Panc1 (cell line): ENCODE measurements around the gene MACO1.

Experiments used
- POLR2AphosphoS5 ChIP-seq: IDR thresholded peaks from 2 replicates; pipeline ENCODE4 v1.6.1; 2012; ENCODE audit warnings: mild to moderate bottlenecking, low read depth, low read length, moderate library complexity
- SIN3A ChIP-seq: IDR thresholded peaks from 2 replicates; pipeline ENCODE4 v1.6.1; 2012; ENCODE audit warnings: low read depth, mild to moderate bottlenecking, low read length, moderate library complexity, borderline replicate concordance; ENCODE audit not compliant: insufficient read depth
- TCF7L2 ChIP-seq: IDR thresholded peaks from 2 replicates; pipeline ENCODE4 v1.6.1; 2011; ENCODE audit warnings: mild to moderate bottlenecking, low read depth, low read length, inconsistent platforms
- TF ChIP-seq, protein P1 (sequence below): fragments of 450-650 bp; IDR thresholded peaks from 2 replicates; pipeline ENCODE4 v1.5.1; 2017; ENCODE audit warnings: mild to moderate bottlenecking
- TF ChIP-seq, protein P2 (sequence below), 2 experiments: IDR thresholded peaks; 2 replicates each; pipeline ENCODE4 v1.6.1; 2011 to 2012; ENCODE audit warnings: low read depth in 2 of 2, control low read depth in 1 of 2, low read length in 1 of 2, mild to moderate bottlenecking in 1 of 2, moderate library complexity in 1 of 2; ENCODE audit not compliant: insufficient read depth in 1 of 2

DNA sequence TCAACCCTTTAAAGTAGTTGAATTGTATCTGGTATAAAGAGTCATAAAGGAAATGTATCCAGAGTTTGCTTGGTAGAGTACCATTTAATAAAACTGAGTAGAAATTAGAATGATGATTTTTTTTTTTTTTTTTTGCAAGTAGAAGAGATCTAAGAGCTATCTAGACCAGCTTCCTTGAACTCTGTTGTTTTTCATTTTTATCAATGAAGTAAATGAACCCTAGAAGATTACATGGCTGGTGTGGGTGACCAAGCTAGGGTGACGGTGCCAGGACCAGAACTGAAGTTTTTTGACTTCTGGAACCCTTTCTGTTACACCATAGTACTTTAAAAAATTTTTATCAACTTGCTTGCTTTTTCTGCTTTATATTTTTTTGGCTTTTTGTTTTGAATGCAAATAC lies 36.9 kb downstream of the MACO1 start:
- TF ChIP-seq, protein P1, sequence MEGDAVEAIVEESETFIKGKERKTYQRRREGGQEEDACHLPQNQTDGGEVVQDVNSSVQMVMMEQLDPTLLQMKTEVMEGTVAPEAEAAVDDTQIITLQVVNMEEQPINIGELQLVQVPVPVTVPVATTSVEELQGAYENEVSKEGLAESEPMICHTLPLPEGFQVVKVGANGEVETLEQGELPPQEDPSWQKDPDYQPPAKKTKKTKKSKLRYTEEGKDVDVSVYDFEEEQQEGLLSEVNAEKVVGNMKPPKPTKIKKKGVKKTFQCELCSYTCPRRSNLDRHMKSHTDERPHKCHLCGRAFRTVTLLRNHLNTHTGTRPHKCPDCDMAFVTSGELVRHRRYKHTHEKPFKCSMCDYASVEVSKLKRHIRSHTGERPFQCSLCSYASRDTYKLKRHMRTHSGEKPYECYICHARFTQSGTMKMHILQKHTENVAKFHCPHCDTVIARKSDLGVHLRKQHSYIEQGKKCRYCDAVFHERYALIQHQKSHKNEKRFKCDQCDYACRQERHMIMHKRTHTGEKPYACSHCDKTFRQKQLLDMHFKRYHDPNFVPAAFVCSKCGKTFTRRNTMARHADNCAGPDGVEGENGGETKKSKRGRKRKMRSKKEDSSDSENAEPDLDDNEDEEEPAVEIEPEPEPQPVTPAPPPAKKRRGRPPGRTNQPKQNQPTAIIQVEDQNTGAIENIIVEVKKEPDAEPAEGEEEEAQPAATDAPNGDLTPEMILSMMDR = no peak
- TF ChIP-seq, protein P2, sequence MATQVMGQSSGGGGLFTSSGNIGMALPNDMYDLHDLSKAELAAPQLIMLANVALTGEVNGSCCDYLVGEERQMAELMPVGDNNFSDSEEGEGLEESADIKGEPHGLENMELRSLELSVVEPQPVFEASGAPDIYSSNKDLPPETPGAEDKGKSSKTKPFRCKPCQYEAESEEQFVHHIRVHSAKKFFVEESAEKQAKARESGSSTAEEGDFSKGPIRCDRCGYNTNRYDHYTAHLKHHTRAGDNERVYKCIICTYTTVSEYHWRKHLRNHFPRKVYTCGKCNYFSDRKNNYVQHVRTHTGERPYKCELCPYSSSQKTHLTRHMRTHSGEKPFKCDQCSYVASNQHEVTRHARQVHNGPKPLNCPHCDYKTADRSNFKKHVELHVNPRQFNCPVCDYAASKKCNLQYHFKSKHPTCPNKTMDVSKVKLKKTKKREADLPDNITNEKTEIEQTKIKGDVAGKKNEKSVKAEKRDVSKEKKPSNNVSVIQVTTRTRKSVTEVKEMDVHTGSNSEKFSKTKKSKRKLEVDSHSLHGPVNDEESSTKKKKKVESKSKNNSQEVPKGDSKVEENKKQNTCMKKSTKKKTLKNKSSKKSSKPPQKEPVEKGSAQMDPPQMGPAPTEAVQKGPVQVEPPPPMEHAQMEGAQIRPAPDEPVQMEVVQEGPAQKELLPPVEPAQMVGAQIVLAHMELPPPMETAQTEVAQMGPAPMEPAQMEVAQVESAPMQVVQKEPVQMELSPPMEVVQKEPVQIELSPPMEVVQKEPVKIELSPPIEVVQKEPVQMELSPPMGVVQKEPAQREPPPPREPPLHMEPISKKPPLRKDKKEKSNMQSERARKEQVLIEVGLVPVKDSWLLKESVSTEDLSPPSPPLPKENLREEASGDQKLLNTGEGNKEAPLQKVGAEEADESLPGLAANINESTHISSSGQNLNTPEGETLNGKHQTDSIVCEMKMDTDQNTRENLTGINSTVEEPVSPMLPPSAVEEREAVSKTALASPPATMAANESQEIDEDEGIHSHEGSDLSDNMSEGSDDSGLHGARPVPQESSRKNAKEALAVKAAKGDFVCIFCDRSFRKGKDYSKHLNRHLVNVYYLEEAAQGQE (IDR thresholded peaks at IDR 0.05; ENCODE audit: insufficient read depth in 1 of 2, low read depth in 2 of 2, low read length in 1 of 2) = no peak
- TF ChIP-seq POLR2AphosphoS5 (no peak), TCF7L2 (no peak), SIN3A (no peak)
